Natural killer cell (primary cell): ENCODE data around the gene IL19. TPM values are rescaled to one million over a fixed set of nuclear protein-coding genes. Genes with fewer than 3 reads are reported as not detected.

ENCODE experiments used
- ATAC-seq, 3 donors: fragments of 150-1000 bp in 2 of 3; fragments of 200-7000 bp in 1 of 3; cut with Tn5 transposase; 1 replicate in 1 of 3; 2 replicates in 2 of 3; pipeline ENCODE4 v1.10.0; 2021; ENCODE audit warnings: mild to moderate bottlenecking in 2 of 3, moderate library complexity in 2 of 3
- DNase-seq, 2 donors: peaks; one replicate each; pipeline versions ENCODE4 v3.0.0 to v3.0.0-alpha.2; 2013 to 2021; ENCODE audit warnings: mixed read lengths in 1 of 2
- H3K27ac ChIP-seq: one replicate; pipeline ENCODE4 v1.5.1; 2013; ENCODE audit warnings: mild to moderate bottlenecking, low read length
- H3K27me3 ChIP-seq: one replicate; pipeline ENCODE4 v1.6.1; 2013; ENCODE audit warnings: low read length; ENCODE audit not compliant: control insufficient read depth, insufficient read depth
- H3K36me3 ChIP-seq: one replicate; pipeline ENCODE4 v1.6.1; 2013; ENCODE audit warnings: low read length; ENCODE audit not compliant: control insufficient read depth, insufficient read depth
- H3K4me1 ChIP-seq: one replicate; pipeline ENCODE4 v1.6.1; 2013; ENCODE audit warnings: low read length; ENCODE audit not compliant: control insufficient read depth, insufficient read depth
- H3K4me3 ChIP-seq: one replicate; pipeline ENCODE4 v1.5.1; 2013; ENCODE audit warnings: low read length
- H3K9me3 ChIP-seq: one replicate; pipeline ENCODE4 v1.6.1; 2013; ENCODE audit warnings: low read length; ENCODE audit not compliant: control insufficient read depth, insufficient read depth
- H3K27ac Mint-ChIP-seq, 2 donors: one replicate each; pipeline ENCODE4 v1.8.0; 2022; ENCODE audit warnings: mild to moderate bottlenecking in 2 of 2, mixed read lengths in 2 of 2, moderate library complexity in 1 of 2
- H3K27me3 Mint-ChIP-seq, 2 donors: one replicate each; pipeline ENCODE4 v1.8.0; 2022; ENCODE audit warnings: low read depth in 2 of 2, mixed read lengths in 2 of 2
- H3K36me3 Mint-ChIP-seq: one replicate; pipeline ENCODE4 v1.8.0; 2022; ENCODE audit warnings: mixed read lengths
- H3K4me1 Mint-ChIP-seq, 2 donors: one replicate each; pipeline ENCODE4 v1.8.0; 2022; ENCODE audit warnings: mixed read lengths in 2 of 2
- H3K4me3 Mint-ChIP-seq: one replicate; pipeline ENCODE4 v1.8.0; 2022; ENCODE audit warnings: mild to moderate bottlenecking, moderate library complexity, mixed read lengths
- H3K9me3 Mint-ChIP-seq, 2 donors: one replicate each; pipeline ENCODE4 v1.8.0; 2022; ENCODE audit warnings: mixed read lengths in 2 of 2
- WGBS: methylation state at CpG from one replicate; pipeline ENCODE4 v1.1.7; 2013; ENCODE audit warnings: missing lambda C conversion rate; ENCODE audit not compliant: insufficient coverage; 5-methylcytosine and 5-hydroxymethylcytosine counted together
- intact Hi-C: fragments of 100-400 bp; cut with micrococcal nuclease; formaldehyde crosslinking; loops from one replicate; pipeline ENCODE4 v1.14.2; 2022
- total RNA-seq, 4 donors: library from RNA; stranded (reverse); fragments of 120-200 nt in 1 of 4; gene quantifications; one replicate each; pipeline versions ENCODE4 v1.2.3 to v1.2.4, GENCODE V29; 2013 to 2022
- TF ChIP-seq, protein P1 (sequence below): fragments of 200-600 bp; IDR thresholded peaks from one replicate; pipeline ENCODE4 v1.8.0; 2022; ENCODE audit warnings: antibody characterized with exemption

The IL19 gene
- total RNA-seq, 3 donors from 2014 or later (not counting 1 experiment from before 2014, with no cell fraction given) = not detected

DNA sequence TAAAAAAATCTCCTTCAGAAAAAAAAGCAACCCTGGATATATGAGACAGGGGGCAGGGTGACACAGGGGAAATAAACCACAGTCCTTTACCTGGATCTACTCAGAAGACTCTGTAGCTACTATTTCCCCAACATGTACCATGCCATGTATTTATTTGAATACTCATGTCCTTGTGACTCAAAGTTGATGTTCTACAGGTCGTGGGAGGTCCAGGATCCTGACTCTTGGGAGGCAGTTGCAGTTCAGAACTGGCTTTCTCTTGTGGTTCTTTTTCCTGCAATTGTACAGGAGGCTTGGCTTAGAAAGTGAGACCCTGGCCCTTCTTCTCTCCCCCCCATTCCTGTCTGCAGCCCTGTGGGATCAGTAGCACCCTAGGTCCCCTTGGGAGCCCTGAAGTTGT lies 120.8 kb downstream of the IL19 start:
- H3K4me1 Mint-ChIP-seq = peaks cover 12 to 13% of the 10 kb centered on the region in 2 donors
- Histone ChIP-seq H3K27ac (no peak overlapping the region), H3K27me3 (no peaks in the 10 kb centered on the region), H3K9me3 (no peaks in the 10 kb centered on the region), H3K4me1 (peaks cover 5% of the 10 kb centered on the region), H3K4me3 (no peak overlapping the region), H3K36me3 (no peaks in the 10 kb centered on the region)
- no peak for DNase-seq
- TF ChIP-seq, protein P1, sequence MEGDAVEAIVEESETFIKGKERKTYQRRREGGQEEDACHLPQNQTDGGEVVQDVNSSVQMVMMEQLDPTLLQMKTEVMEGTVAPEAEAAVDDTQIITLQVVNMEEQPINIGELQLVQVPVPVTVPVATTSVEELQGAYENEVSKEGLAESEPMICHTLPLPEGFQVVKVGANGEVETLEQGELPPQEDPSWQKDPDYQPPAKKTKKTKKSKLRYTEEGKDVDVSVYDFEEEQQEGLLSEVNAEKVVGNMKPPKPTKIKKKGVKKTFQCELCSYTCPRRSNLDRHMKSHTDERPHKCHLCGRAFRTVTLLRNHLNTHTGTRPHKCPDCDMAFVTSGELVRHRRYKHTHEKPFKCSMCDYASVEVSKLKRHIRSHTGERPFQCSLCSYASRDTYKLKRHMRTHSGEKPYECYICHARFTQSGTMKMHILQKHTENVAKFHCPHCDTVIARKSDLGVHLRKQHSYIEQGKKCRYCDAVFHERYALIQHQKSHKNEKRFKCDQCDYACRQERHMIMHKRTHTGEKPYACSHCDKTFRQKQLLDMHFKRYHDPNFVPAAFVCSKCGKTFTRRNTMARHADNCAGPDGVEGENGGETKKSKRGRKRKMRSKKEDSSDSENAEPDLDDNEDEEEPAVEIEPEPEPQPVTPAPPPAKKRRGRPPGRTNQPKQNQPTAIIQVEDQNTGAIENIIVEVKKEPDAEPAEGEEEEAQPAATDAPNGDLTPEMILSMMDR = no peak
- H3K9me3 Mint-ChIP-seq = no peaks in the 10 kb centered on the region
- intact Hi-C loops = no loop called here
- no peak for ATAC-seq
- H3K36me3 Mint-ChIP-seq = no peaks in the 10 kb centered on the region
- no peak overlapping the region for H3K27ac Mint-ChIP-seq
- WGBS = 65% methylated on average over 1 of the region's 1 CpG
- no peak overlapping the region for H3K4me3 Mint-ChIP-seq
- H3K27me3 Mint-ChIP-seq = peaks cover 0 to 3% of the 10 kb centered on the region in 2 donors

Other genes starting within 250 kb of the IL19 start
- gene EIF2D, start 158.3 kb upstream of the IL19 start, total RNA-seq = 10 to 100 TPM; 31.8 to 34.6 (median 32.7) TPM
- gene DYRK3, start 135.2 kb upstream of the IL19 start, total RNA-seq = under 1 TPM; 0.16 to 0.66 (median 0.43) TPM
- gene MAPKAPK2, start 85.9 kb upstream of the IL19 start, total RNA-seq = 100 to 1,000 TPM; 137 to 197 (median 178) TPM
- 1 to 10 TPM in 1 of 3 donors, not detected in 2; 1.0 TPM for gene IL10, start 1.7 kb downstream of the IL19 start, total RNA-seq
- gene IL20, start 94.8 kb downstream of the IL19 start, total RNA-seq = not detected
- not detected for gene IL24, start 126.7 kb downstream of the IL19 start, total RNA-seq
- 100 to 1,000 TPM; 157 to 178 (median 177) TPM for gene FCMR, start 151.2 kb downstream of the IL19 start, total RNA-seq
- under 1 TPM in 1 of 3 donors, not detected in 2; 0.38 TPM for gene PIGR, start 175.7 kb downstream of the IL19 start, total RNA-seq
- gene FCAMR, start 199.7 kb downstream of the IL19 start, total RNA-seq = not detected